ENCODE data around the gene MST1. TPM values are rescaled to one million over a fixed set of nuclear protein-coding genes. Genes with fewer than 3 reads are reported as not detected.

MST1 gene
- total RNA-seq, 1 donor from 2014 or later: 2.7 TPM

GRCh38 chr3:49634736-49635135 is 54.5 kb downstream of the MST1 start:
- Histone ChIP-seq H3K9ac (no peak overlapping the region), H2AFZ (replicated peaks) (no peak overlapping the region), H3K36me3 (no peaks in the 10 kb centered on the region), H3K79me2 (ENCODE audit: low read depth) (no peaks in the 10 kb centered on the region), H4K20me1 (ENCODE audit: low read depth) (no peaks in the 10 kb centered on the region), H3K4me2 (no peak overlapping the region), H3K27ac (no peak overlapping the region), H3F3A (ENCODE audit: low read depth) (no peaks in the 10 kb centered on the region), H3K4me1 (no peaks in the 10 kb centered on the region), H3K27me3 (no peaks in the 10 kb centered on the region), H3K4me3 (no peak overlapping the region), H3K9me3 (ENCODE audit: low read depth) (no peaks in the 10 kb centered on the region)
- Mint-ChIP-seq H3K27me3 (ENCODE audit: insufficient read depth, low read depth) (peaks cover 3% of the 10 kb centered on the region), H3K4me1 (peaks cover 3% of the 10 kb centered on the region), H3K9me3 (peaks cover 17% of the 10 kb centered on the region), H3K4me3 (no peak overlapping the region), H3K27ac (peak overlapping the region; percentile 2), H3K36me3 (peaks cover 15% of the 10 kb centered on the region)
- DNase-seq (ENCODE audit: low spot score): peak; percentile 39
- no peak for TF ChIP-seq EZH2phosphoT487 (IDR thresholded peaks at IDR 0.05)
- peak; percentile 27 for TF ChIP-seq CTCF (IDR thresholded peaks at IDR 0.05)

Small RNAs within 50 kb of the gene (small RNA-seq; reads per million reads assigned to genes)
- not detected for gene AMIGO3

Other genes starting within 250 kb of the MST1 start
- gene DAG1, start 219.2 kb downstream of the MST1 start, total RNA-seq (ENCODE audit: low replicate concordance): 67.5 and 94.5 TPM in 2 replicates
- gene BSN, start 135.0 kb downstream of the MST1 start, total RNA-seq (ENCODE audit: low replicate concordance): 0.17 and 0.53 TPM in 2 replicates
- gene APEH, start 15.1 kb downstream of the MST1 start, total RNA-seq (ENCODE audit: low replicate concordance): 132 and 160 TPM in 2 replicates
- 15.0 and 34.4 TPM in 2 replicates for gene RNF123, start 83 bp upstream of the MST1 start, total RNA-seq (ENCODE audit: low replicate concordance)
- gene AMIGO3, start 30.2 kb upstream of the MST1 start, total RNA-seq (ENCODE audit: low replicate concordance): 2.6 TPM in 1 of 2 replicates, not detected in the other
- gene GMPPB, start 34.5 kb upstream of the MST1 start, total RNA-seq (ENCODE audit: low replicate concordance): 10.6 and 18.8 TPM in 2 replicates
- gene IP6K1, start 97.1 kb upstream of the MST1 start, total RNA-seq (ENCODE audit: low replicate concordance): 26.3 and 41.2 TPM in 2 replicates
- 0.12 TPM in 1 of 2 replicates, not detected in the other for gene CDHR4, start 110.4 kb upstream of the MST1 start, total RNA-seq (ENCODE audit: low replicate concordance)
- gene INKA1, start 113.8 kb upstream of the MST1 start, total RNA-seq (ENCODE audit: low replicate concordance): 0.84 TPM in 1 of 2 replicates, not detected in the other
- gene UBA7, start 124.5 kb upstream of the MST1 start, total RNA-seq (ENCODE audit: low replicate concordance): 0.47 and 4.3 TPM in 2 replicates
- 24.4 and 32.2 TPM in 2 replicates for gene TRAIP, start 167.1 kb upstream of the MST1 start, total RNA-seq (ENCODE audit: low replicate concordance)
- gene CAMKV, start 180.4 kb upstream of the MST1 start, total RNA-seq (ENCODE audit: low replicate concordance): 10.8 and 12.1 TPM in 2 replicates
- gene MST1R, start 214.4 kb upstream of the MST1 start, total RNA-seq (ENCODE audit: low replicate concordance): 0.32 and 1.8 TPM in 2 replicates
- 1.9 and 4.5 TPM in 2 replicates for gene MON1A, start 240.3 kb upstream of the MST1 start, total RNA-seq (ENCODE audit: low replicate concordance)